GM12874 (cell line): ENCODE results near the gene NDUFA3.

ENCODE experiments used
- TF ChIP-seq, protein P1 (sequence below): IDR thresholded peaks from 2 replicates; pipeline ENCODE4 v1.5.1; 2011; ENCODE audit warnings: low read depth, mild to moderate bottlenecking, control low read depth, low read length, moderate library complexity; ENCODE audit not compliant: insufficient read depth

NDUFA3 gene

GRCh38 chr19:54149021-54149812 is 46.6 kb downstream of the NDUFA3 start:
- TF ChIP-seq, protein P1, sequence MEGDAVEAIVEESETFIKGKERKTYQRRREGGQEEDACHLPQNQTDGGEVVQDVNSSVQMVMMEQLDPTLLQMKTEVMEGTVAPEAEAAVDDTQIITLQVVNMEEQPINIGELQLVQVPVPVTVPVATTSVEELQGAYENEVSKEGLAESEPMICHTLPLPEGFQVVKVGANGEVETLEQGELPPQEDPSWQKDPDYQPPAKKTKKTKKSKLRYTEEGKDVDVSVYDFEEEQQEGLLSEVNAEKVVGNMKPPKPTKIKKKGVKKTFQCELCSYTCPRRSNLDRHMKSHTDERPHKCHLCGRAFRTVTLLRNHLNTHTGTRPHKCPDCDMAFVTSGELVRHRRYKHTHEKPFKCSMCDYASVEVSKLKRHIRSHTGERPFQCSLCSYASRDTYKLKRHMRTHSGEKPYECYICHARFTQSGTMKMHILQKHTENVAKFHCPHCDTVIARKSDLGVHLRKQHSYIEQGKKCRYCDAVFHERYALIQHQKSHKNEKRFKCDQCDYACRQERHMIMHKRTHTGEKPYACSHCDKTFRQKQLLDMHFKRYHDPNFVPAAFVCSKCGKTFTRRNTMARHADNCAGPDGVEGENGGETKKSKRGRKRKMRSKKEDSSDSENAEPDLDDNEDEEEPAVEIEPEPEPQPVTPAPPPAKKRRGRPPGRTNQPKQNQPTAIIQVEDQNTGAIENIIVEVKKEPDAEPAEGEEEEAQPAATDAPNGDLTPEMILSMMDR, result no peak

DNA sequence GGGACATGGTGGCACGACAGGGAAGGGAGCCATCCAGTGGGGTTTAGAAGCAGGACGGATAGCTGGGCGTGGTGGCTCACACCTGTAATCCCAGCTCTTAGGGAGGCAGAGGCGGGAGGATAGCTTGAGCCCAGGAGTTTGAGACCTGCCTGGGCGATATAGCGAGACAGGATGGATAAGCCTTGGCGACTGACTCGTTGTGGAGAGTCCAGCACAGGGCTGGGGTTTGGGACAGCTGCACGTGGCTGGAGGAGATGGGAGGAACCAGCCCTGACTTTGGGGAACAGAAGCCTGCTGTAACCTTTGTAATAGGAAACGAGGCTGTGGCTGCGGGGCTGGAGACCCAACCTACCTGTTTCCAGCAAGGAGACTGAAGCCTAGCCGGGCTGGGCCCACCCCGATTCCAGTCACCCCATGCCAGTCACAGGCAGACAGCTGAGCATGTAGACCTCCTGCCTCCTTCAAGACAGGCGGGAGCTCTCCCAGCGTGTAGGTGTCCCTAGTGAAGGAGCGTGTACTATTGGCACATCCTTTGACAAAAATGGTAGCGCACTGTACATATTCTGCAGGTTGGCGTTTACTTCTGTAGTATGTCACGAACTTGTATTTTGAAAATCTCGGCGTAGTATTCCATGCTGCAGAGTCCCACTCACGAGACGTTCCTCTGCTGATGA is 48.8 kb downstream of the NDUFA3 start:
- TF ChIP-seq, protein P1, result no peak

DNA sequence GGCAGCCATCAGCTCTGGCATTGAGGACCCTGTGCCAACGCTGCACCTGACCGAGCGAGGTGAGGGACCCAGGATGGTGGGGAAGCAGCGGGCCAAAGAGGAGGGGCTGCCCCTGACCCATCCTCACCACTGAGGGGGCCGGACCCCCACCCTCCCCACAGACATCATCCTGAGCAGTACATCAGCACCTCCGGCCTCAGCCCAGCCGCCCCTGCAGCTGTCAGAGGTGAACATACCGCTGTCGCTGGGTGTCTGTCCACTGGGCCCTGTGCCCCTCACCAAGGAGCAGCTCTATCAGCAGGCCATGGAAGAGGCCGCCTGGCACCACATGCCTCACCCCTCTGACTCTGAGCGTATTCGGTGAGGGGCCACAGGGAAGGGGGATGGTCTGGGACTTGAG is 49.6 kb downstream of the NDUFA3 start:
- TF ChIP-seq, protein P1, result no peak

DNA sequence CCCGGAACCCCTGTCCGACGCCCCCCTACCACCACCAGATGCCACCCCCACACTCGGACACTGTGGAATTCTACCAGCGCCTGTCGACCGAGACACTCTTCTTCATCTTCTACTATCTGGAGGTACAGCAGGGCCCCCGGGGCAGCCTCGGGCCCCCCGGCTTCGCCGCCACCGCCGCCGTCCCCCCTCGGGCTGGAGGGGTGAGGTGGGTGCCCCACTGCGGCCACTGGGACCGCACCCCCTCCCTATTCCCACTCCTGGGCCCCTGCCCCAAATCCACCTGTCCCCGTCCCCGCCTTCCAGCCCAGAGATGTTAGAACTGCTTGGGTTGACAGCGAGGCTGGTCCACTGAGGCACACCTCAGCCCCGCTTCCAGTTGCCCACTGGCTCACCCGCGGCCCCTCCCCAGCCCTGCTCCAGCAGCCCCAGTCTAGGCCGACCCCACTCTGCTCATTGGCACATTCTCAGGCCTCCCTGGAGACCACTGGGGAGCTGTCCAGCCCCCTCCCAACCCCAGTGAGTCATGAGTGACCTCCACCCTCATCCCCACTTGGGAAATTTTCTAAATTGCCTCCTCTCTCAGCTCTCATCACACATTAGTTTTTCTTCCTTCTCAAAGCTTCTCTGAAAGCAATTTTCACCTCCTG is 50.3 kb downstream of the NDUFA3 start:
- TF ChIP-seq, protein P1, result no peak

GRCh38 chr19:54153731-54154326 is 51.2 kb downstream of the NDUFA3 start:
- TF ChIP-seq, protein P1, result no peak

DNA sequence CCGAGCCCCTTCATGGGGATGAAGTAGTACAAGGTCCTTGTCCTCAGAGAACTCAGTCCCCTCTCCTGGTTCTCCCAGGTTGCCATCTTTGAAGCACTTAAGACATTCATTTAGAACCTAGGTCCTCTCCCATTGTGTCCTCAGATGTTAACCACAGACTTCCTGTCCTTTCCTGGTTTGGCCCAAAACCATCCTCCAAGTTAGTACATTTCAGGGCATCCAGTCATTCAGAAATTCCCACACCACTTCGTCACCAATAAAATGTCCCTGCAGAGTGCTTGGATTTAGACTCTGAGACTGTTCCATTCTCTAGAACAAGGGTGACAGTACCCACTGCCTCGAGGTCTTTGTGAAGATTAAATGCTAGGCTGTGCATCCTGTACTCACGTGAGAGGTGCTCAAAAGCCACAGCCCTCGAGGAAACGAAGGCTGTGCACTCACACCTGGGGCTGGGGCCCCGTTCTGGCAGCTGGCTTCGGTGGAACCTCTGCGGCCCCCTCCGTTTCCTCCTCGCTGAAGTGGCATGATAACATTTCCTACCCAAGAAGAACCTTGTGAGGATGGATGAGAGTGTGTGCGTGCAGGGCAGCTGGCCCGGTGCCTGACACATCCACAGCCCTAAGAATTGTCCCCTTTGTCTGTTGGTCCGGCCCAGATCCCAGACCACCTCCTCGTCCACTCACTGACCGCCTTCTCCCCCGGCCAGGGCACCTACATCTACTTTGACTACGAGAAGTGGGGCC is 52.1 kb downstream of the NDUFA3 start:
- TF ChIP-seq, protein P1, result no peak
